HepG2 (cell line): Measurements from ENCODE around the gene UCKL1. TPM values are rescaled to one million over a fixed set of nuclear protein-coding genes. Genes with fewer than 3 reads are reported as not detected.

ENCODE experiments used
- AGO2 ChIP-seq: fragments of 200-400 bp; formaldehyde crosslinking; optimal IDR thresholded peaks from 2 replicates; pipeline ENCODE3; 2017; ENCODE audit warnings: mild to moderate bottlenecking, low read depth, low read length, moderate library complexity
- EED ChIP-seq: sonication (generic); formaldehyde crosslinking; IDR thresholded peaks from 2 replicates; pipeline ENCODE4 v1.5.0; 2020; ENCODE audit warnings: mild to moderate bottlenecking, missing genetic modification reagents
- ETV6 ChIP-seq: sonication (generic); formaldehyde crosslinking; conservative IDR thresholded peaks from 2 replicates; pipeline ENCODE4 v1.4.0; 2020; ENCODE audit warnings: missing genetic modification reagents
- FOSL1 ChIP-seq: sonication (generic); formaldehyde crosslinking; IDR thresholded peaks from 2 replicates; pipeline ENCODE4 v1.9.0; 2021; ENCODE audit warnings: missing genetic modification reagents, borderline replicate concordance
- FOSL2 ChIP-seq: sonication (generic); formaldehyde crosslinking; IDR thresholded peaks from 2 replicates; pipeline ENCODE4 v1.4.0; 2020; ENCODE audit warnings: missing genetic modification reagents
- FOXM1 ChIP-seq: sonication (generic); formaldehyde crosslinking; IDR thresholded peaks from 2 replicates; pipeline ENCODE4 v1.5.0; 2020; ENCODE audit warnings: missing genetic modification reagents
- GTF2F1 ChIP-seq: fragments of 150-350 bp; IDR thresholded peaks from 2 replicates; pipeline ENCODE4 v1.6.1; 2014; ENCODE audit warnings: low read length
- MED13 ChIP-seq: sonication (generic); formaldehyde crosslinking; IDR thresholded peaks from 2 replicates; pipeline ENCODE4 v1.5.0; 2020; ENCODE audit warnings: missing genetic modification reagents
- PHF20 ChIP-seq: sonication (generic); formaldehyde crosslinking; IDR thresholded peaks from 2 replicates; pipeline ENCODE4 v1.5.0; 2020; ENCODE audit warnings: mild to moderate bottlenecking, missing genetic modification reagents
- PRMT3 ChIP-seq: sonication (generic); formaldehyde crosslinking; IDR thresholded peaks from 2 replicates; pipeline ENCODE4 v1.8.1; 2022; ENCODE audit warnings: low read depth, mild to moderate bottlenecking, moderate library complexity, missing genetic modification reagents, borderline replicate concordance
- SMYD3 ChIP-seq: sonication (generic); formaldehyde crosslinking; IDR thresholded peaks from 2 replicates; pipeline ENCODE4 v1.8.1; 2023; ENCODE audit warnings: mild to moderate bottlenecking, missing genetic modification reagents
- SOX13 ChIP-seq, 3 experiments: fragments of 450-650 bp in 1 of 3; sonication (generic) in 1 of 3; formaldehyde crosslinking in 1 of 3; IDR thresholded peaks in 2 of 3; conservative IDR thresholded peaks in 1 of 3; 2 replicates each; pipeline versions ENCODE4 v1.5.0 to v1.6.1; 2016 to 2020; ENCODE audit warnings: antibody characterized with exemption in 1 of 3, mild to moderate bottlenecking in 1 of 3, missing compliant biosample characterization in 1 of 3, missing genetic modification reagents in 1 of 3, moderate library complexity in 1 of 3
- SP1 ChIP-seq, 2 experiments: fragments of 450-650 bp in 1 of 2; sonication (generic) in 1 of 2; formaldehyde crosslinking in 1 of 2; IDR thresholded peaks; 2 replicates each; pipeline versions ENCODE4 v1.4.0 to v1.6.1; 2016 to 2020; ENCODE audit warnings: missing genetic modification reagents in 1 of 2
- SRSF1 ChIP-seq: fragments of 200-400 bp; formaldehyde crosslinking; optimal IDR thresholded peaks from 2 replicates; pipeline ENCODE3; 2017; ENCODE audit warnings: mild to moderate bottlenecking, low read depth, low read length, moderate library complexity
- TOE1 ChIP-seq: sonication (generic); formaldehyde crosslinking; IDR thresholded peaks from 2 replicates; pipeline ENCODE4 v1.4.0; 2020; ENCODE audit warnings: mild to moderate bottlenecking, missing genetic modification reagents
- YEATS2 ChIP-seq: sonication (generic); formaldehyde crosslinking; IDR thresholded peaks from 2 replicates; pipeline ENCODE4 v1.4.0; 2020; ENCODE audit warnings: missing genetic modification reagents, borderline replicate concordance
- ZBTB38 ChIP-seq: sonication (generic); formaldehyde crosslinking; IDR thresholded peaks from 2 replicates; pipeline ENCODE4 v1.5.1; 2020; ENCODE audit warnings: mild to moderate bottlenecking, missing genetic modification reagents
- ZBTB43 ChIP-seq: sonication (generic); formaldehyde crosslinking; conservative IDR thresholded peaks from 2 replicates; pipeline ENCODE4 v1.4.0; 2020; ENCODE audit warnings: missing genetic modification reagents
- ZBTB49 ChIP-seq: sonication (generic); formaldehyde crosslinking; IDR thresholded peaks from 2 replicates; pipeline ENCODE4 v1.4.0; 2020; ENCODE audit warnings: missing genetic modification reagents, borderline replicate concordance
- ZNF136 ChIP-seq: sonication (generic); formaldehyde crosslinking; IDR thresholded peaks from 2 replicates; pipeline ENCODE4 v1.8.1; 2022; ENCODE audit warnings: low read depth, mild to moderate bottlenecking, moderate library complexity, missing genetic modification reagents
- ZNF234 ChIP-seq: sonication (generic); formaldehyde crosslinking; conservative IDR thresholded peaks from 2 replicates; pipeline ENCODE4 v1.5.1; 2020; ENCODE audit warnings: mild to moderate bottlenecking, missing genetic modification reagents
- ZNF235 ChIP-seq: sonication (generic); formaldehyde crosslinking; IDR thresholded peaks from 2 replicates; pipeline ENCODE4 v1.8.1; 2023; ENCODE audit warnings: mild to moderate bottlenecking, missing genetic modification reagents, borderline replicate concordance
- ZNF317 ChIP-seq: sonication (generic); formaldehyde crosslinking; IDR thresholded peaks from 2 replicates; pipeline ENCODE4 v1.5.0; 2020; ENCODE audit warnings: mild to moderate bottlenecking, missing genetic modification reagents
- ZNF34 ChIP-seq: sonication (generic); formaldehyde crosslinking; IDR thresholded peaks from 2 replicates; pipeline ENCODE4 v1.4.0; 2020; ENCODE audit warnings: mild to moderate bottlenecking, missing genetic modification reagents, borderline replicate concordance
- ZNF589 ChIP-seq: sonication (generic); formaldehyde crosslinking; conservative IDR thresholded peaks from 2 replicates; pipeline ENCODE4 v1.8.0; 2022; ENCODE audit warnings: mild to moderate bottlenecking, moderate library complexity, missing genetic modification reagents
- ZNF713 ChIP-seq: sonication (generic); formaldehyde crosslinking; IDR thresholded peaks from 2 replicates; pipeline ENCODE4 v1.4.0; 2020; ENCODE audit warnings: mild to moderate bottlenecking, missing genetic modification reagents
- polyA plus RNA-seq, 8 experiments: library from polyadenylated mRNA; depleted of rRNA in 3 of 8; stranded (reverse) in 7 of 8; unstranded in 1 of 8; fragments of >200 nt; fragmentation: Illumina TruSeq in 4 of 8; extraction: Trizol in 4 of 8; gene quantifications; 2 replicates each; pipeline versions ENCODE4 v1.2.1 to v1.2.3, GENCODE V29; 2011 to 2016; ENCODE audit warnings: low read depth in 4 of 8, missing spikeins in 1 of 8, mixed read lengths in 1 of 8; ENCODE audit not compliant: insufficient read depth in 1 of 8
- total RNA-seq, 5 experiments: library from RNA; depleted of rRNA; stranded (reverse); fragments of >200 nt; fragmentation: Illumina TruSeq; extraction: Trizol; gene quantifications; 2 replicates each; pipeline ENCODE4 v1.2.3, GENCODE V29; 2016; ENCODE audit warnings: low read depth in 1 of 5

UCKL1 gene
- total and polyA plus RNA-seq, 2 of the 13 experiments (the other 11 are each of a cell fraction or from before 2014, with no cell fraction given) = 50.2 to 126 TPM

- TF ChIP-seq ZNF235 (CRISPR knock-in tag) (peak; percentile 85; the same call in 1 of the 2 replicates), FOSL1 (no peak), PRMT3 (CRISPR knock-in tag) (no peak), MED13 (no peak), ZNF589 (0 out of 2 replicates have a peak, but pooled peaks have one; percentile 48), TOE1 (CRISPR knock-in tag) (no peak), ZNF34 (CRISPR knock-in tag) (no peak), ZBTB38 (CRISPR knock-in tag) (0 out of 2 replicates have a peak, but pooled peaks have one; percentile 30), ZNF234 (CRISPR knock-in tag) (no peak), ZNF713 (CRISPR knock-in tag) (no peak), EED (CRISPR knock-in tag) (peak; percentile 74), SRSF1 (peak; percentile 86), PHF20 (0 out of 2 replicates have a peak, but pooled peaks have one; percentile 30), YEATS2 (CRISPR knock-in tag) (no peak), AGO2 (peak; percentile 7), ETV6 (CRISPR knock-in tag) (no peak; the same call in 1 of the 2 replicates), ZBTB49 (no peak), SP1 (IDR thresholded peaks at IDR 0.05) (no peak), SP1 (CRISPR knock-in tag; IDR thresholded peaks at IDR 0.05) (no peak; the same call in 1 of the 2 replicates), GTF2F1 (no peak), SOX13 (IDR thresholded peaks at IDR 0.05) (no peak), SOX13 (CRISPR knock-in tag; conservative IDR thresholded peaks at IDR 0.05 in 1 of 2, IDR thresholded peaks at IDR 0.05 in 1 of 2) (no peak), ZNF136 (CRISPR knock-in tag) (no peak), SMYD3 (CRISPR knock-in tag) (no peak), FOSL2 (CRISPR knock-in tag) (no peak; the same call in 1 of the 2 replicates), FOXM1 (CRISPR knock-in tag) (no peak), ZBTB43 (CRISPR knock-in tag) (no peak), ZNF317 (CRISPR knock-in tag) (no peak)
Observed at GRCh38 chr20:63979557-63980316, 23.5 kb upstream of the UCKL1 start, which contains the start of gene SAMD10 (continued).
